GM19452 (cell line): Measurements from ENCODE around the gene TP53I13.

Source experiments
- ATAC-seq: cut with Tn5 transposase; IDR thresholded peaks from one replicate; pipeline ENCODE4 v1.9.1; 2021; ENCODE audit not compliant: unreplicated experiment

TP53I13 gene

DNA sequence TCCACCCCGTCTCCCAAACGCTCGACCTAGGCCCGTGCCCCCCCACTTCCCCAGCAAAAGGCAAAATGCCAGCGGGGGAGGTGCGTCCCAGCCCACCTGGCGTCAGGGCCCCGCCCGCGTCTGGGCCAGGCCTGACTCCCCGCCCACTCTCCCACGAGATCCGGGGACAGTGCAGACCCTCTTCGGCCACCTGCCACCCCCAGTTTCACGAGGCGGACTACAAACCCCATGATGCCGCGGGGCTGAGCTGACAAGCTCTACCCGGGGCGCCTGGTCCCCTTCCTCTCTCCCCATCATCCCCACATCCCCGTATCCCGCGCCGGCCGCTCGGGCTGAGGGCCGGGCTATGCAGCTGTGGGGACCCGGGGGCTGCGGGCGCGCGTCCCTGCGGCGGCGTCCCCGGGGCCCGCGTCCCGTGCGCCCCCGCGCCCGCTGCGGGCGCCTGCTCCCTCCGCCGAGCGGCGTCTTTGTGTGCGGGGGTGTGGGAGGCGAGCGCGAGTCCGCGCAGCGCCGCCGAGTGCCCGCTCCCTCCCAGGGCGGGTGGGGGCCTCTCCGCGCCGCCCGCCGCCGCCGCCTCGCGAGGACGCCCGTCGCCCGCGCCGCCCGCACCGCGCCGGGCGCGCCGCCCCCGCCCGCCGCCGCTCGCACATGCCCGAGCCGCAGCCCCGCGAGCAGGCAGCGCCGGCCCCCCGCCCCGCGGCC lies 24.5 kb downstream of the TP53I13 start, which contains the start of gene ANKRD13B:
Gene ANKRD13B, plus strand, starts transcription at position 283 of the 702 bp plus-strand sequence. CDS start 490 bp downstream, outside the sequence.
- ATAC-seq = no peak

- no peak for ATAC-seq
Observed at GRCh38 chr17:29593591-29594518, 25.4 kb downstream of the TP53I13 start.

DNA sequence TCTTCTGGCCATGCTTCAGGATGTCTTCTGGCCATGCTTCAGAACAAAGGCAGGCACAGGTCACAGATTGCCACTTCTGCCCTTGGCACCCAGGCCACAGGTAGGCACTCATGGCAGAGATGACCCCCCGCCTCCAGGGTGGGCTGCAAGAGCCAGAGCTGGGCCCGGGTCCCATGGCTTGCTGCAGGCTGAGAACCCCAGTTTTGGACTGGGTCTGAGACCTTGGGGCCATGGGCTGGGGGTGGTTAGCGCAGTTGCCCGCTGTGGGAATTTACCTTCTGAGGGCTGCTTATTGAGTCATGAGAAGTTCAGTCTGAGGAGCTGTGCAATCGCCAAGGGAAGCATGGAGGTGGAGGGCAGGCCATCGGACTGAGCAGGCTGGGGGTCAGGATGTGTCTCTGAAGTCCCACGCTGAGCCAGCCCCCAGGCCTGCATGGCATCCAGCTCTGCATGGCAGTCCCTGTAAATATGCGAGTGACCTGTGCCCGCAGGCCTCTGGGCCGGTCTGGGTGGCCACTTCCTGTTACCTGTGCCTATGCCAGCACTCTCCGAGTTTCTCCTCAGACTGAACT lies 26.1 kb downstream of the TP53I13 start:
- no peak for ATAC-seq

GRCh38 chr17:29595107-29595942 lies 26.8 kb downstream of the TP53I13 start:
- no peak for ATAC-seq

DNA sequence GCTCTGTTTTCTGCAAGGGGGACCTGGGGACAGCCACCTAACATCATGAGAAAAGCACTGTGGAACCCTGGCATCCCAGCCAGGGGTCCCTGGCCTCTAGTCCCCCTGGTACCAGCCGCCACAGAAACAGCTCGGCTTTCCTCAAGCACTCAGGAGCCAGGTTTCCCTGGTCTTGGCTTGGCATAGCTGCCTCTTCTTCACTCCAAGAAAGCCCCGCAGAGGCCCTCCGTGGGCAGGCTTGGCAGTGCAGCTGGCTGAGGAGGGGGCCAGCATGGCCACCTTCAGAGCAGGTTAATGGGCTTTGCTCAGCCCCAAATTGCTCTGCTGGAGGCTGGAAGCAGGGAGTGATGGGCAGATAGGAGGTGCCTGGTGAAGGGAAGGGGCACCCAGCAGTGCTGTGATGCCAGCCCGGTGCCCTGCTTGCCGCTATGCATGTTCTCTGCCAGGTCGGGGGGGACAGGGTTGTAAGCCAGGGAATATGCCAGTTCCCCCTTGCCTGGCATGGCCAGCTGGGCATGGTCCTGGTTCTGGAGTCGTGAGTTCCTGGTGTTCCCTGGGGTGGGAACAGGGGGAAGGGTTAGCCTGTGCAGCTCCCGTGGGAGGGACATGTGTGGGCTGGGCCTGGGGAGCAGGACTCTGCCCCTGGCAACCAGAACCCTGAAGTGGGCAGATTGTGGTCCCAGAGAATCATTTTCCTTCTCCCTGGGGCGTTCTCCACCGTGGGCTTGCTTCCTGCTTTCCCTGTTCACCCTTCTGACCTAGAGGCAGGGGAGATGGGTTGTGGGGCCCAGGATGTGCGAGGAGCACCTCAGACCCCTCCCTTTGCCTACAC lies 27.7 kb downstream of the TP53I13 start:
- no peak for ATAC-seq

GRCh38 chr17:29596811-29597210 lies 28.3 kb downstream of the TP53I13 start:
- ATAC-seq = no peak

DNA sequence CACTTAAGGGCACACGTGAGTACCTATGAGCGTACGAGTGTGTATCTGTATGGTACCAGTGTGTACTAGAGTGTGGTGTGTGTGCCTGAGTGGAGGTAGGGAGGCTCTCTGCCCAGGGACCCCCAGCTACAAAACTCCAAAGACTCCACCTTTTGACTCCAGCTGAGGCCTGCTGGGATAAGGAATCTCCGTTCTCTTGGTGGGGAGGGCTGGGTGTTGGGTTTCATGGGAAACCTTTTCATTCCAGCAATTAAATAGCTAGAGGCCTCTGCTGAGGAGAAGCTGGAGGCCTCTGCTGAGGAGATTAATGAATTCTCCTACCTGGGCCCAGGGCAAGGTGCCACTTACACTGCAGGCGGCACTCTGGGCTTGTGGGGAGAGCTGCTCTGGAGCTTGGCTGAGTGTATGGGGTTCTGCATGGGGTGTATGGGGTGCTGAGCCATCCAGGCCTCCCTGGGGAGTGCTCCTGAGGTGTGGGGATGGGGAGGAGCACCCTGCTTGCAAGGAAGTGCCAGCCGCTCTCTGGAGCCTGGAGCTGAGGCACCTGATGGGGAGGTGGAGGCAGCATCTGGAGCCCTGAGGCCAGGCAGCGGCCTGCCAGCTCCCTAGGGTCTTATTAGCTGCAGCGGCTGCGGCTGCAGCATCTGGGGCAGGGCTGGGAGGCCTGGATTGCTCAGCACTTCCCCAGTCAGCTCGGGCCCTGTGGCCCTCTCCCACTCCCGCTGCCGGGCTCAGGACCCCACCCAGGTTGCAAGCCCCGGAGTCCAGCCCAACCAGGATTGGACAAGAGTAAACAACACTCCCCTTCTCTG lies 29.1 kb downstream of the TP53I13 start:
- no peak for ATAC-seq

- ATAC-seq = no peak
Observed at GRCh38 chr17:29603109-29603674, 34.7 kb downstream of the TP53I13 start.

- ATAC-seq = no peak
Observed at GRCh38 chr17:29607557-29608195, 39.2 kb downstream of the TP53I13 start.

DNA sequence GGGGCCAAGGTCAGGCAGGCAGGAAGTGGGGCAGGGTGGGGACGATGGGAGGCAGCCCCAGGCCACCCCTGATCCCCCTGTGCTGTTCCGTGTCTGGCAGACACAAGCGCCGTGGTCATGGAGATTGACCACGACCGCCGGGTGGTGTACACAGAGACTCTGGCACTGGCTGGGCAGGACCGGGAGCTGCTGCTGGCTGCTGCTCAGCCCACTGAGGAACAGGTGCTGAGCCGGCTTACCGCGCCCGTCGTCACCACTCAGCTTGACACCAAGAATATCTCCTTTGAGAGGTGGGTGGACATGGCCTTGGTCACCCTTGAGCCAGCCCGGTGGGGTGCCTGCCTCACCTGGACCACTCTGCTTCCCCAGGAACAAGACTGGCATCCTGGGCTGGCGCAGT lies 40.5 kb downstream of the TP53I13 start:
- ATAC-seq = no peak

DNA sequence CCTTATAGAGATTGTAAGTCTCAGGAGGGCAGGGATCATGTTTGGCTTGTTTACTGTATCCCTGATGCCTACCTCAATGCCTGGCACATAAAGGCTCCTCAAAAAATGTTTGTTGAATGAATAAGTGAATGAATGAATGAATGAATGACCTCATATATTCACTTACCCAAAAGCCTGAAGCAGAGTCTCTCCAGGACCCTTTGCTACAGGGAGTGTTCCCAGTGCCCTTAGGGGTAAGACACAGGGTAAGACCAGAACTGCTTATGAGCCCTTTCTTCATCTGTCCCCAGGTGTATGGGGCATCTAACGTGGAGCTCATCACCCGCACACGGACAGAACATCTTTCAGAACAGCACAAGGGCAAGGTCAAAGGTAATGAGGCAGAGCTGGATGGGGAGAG lies 41.9 kb downstream of the TP53I13 start:
- ATAC-seq = no peak

DNA sequence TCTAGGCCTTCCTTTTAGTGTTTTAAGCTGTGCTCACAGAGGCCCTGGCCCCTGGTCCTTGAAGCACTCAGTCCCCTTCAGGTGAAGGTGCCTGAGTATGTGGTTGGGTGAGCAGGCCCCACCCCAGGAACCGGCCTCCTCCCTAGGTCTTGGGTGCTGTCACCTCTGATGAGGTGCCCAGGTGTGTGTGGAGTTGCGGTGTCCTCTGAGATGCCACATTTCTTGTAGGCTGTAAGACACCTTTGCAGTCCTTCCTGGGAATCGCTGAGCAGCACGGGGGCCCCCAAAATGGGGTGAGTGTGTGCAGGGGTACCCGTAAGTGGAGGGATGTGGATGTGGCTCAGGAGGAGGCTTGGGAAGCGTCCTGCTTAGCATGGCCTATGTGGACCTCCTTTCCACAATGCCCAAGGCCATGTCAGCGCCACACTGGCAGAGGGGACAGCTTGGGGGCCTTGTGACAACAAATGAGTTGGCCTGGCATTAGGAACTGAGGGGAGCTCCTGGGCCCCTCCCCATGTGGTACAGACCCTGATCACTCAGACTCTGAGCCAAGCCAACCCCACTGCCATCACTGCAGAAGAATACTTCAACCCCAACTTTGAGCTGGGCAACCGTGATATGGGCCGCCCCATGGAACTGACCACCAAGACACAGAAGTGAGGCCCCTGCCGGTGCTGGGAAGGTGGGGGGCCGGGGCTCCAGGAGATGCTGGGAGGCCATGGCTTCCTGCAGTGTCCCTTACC lies 43.0 kb downstream of the TP53I13 start:
- ATAC-seq = no peak

DNA sequence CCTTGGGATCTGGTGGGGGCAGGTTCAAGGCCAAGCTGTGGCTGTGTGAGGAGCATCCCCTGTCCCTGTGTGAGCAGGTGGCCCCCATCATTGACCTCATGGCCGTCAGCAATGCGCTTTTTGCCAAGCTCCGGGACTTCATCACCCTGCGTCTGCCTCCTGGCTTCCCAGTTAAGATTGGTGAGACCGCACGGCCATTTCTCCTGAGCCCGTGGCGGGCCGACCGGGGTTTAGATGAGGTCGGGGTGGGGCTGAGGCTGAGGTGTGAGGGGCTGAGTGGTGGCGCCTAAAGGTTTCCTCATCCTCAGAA lies 43.5 kb downstream of the TP53I13 start:
- ATAC-seq = no peak

GRCh38 chr17:29612404-29613280 lies 44.1 kb downstream of the TP53I13 start:
- ATAC-seq = no peak

DNA sequence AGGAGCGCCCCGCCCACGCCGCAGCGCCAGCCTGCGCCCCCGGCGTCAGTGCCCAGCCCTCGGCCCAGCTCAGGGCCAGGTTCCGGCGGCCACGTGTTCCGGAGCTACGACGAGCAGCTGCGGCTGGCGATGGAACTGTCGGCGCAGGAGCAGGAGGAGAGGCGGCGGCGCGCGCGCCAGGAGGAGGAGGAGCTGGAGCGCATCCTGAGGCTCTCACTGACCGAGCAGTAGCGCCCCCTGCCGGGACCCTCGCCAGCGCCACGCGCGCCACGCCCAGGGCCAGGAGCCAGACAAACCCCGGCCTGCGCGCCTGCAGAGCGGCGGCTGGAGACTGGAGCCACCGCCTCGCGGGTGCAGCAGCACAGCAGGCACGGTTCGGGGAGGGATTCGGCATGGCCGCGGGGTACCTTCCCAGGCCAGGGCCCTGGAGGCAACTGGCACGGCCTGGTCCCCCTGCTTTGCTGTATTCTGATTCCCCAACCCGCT lies 44.9 kb downstream of the TP53I13 start:
- ATAC-seq = no peak

GRCh38 chr17:29613856-29614255 lies 45.4 kb downstream of the TP53I13 start:
- no peak for ATAC-seq
